Ureter (tissue), 1 donor: ENCODE results near the gene UAP1L1. TPM values are rescaled to one million over a fixed set of nuclear protein-coding genes. Genes with fewer than 3 reads are reported as not detected.

Experiments
- total RNA-seq: library from RNA; stranded (reverse); gene quantifications from one replicate; pipeline ENCODE4 v1.2.4, GENCODE V29; 2023
- donor health status: DM: yes; HTN: yes; CAD: no.

UAP1L1 gene
- total RNA-seq, 1 donor from 2014 or later: 12.7 TPM

Other genes with a start within 250 kb of the UAP1L1 start
- 4.8 TPM for gene AJM1, start 235.0 kb upstream of the UAP1L1 start, total RNA-seq
- 109 TPM for gene PHPT1, start 228.1 kb upstream of the UAP1L1 start, total RNA-seq
- 10.7 TPM for gene MAMDC4, start 225.2 kb upstream of the UAP1L1 start, total RNA-seq
- 338 TPM for gene EDF1, start 211.2 kb upstream of the UAP1L1 start, total RNA-seq
- 16.4 TPM for gene TRAF2, start 191.0 kb upstream of the UAP1L1 start, total RNA-seq
- gene FBXW5, start 132.8 kb upstream of the UAP1L1 start, total RNA-seq: 62.4 TPM
- gene C8G, start 132.3 kb upstream of the UAP1L1 start, total RNA-seq: 1.6 TPM
- gene LCN12, start 125.2 kb upstream of the UAP1L1 start, total RNA-seq: 3.4 TPM
- 111 TPM for gene PTGDS, start 100.0 kb upstream of the UAP1L1 start, total RNA-seq
- gene LCNL1, start 94.5 kb upstream of the UAP1L1 start, total RNA-seq: 1.7 TPM
- 51.5 TPM for gene PAXX, start 85.1 kb upstream of the UAP1L1 start, total RNA-seq
- 3.6 TPM for gene CLIC3, start 80.9 kb upstream of the UAP1L1 start, total RNA-seq
- 25.7 TPM for gene ABCA2, start 49.3 kb upstream of the UAP1L1 start, total RNA-seq
- gene FUT7, start 45.4 kb upstream of the UAP1L1 start, total RNA-seq: not detected
- 138 TPM for gene NPDC1, start 31.3 kb upstream of the UAP1L1 start, total RNA-seq
- 1.3 TPM for gene ENTPD2, start 23.5 kb upstream of the UAP1L1 start, total RNA-seq
- 1.6 TPM for gene SAPCD2, start 7.0 kb upstream of the UAP1L1 start, total RNA-seq
- gene MAN1B1, start 9.5 kb downstream of the UAP1L1 start, total RNA-seq: 57.8 TPM
- 157 TPM for gene DPP7, start 37.2 kb downstream of the UAP1L1 start, total RNA-seq
- 0.21 TPM for gene GRIN1, start 61.6 kb downstream of the UAP1L1 start, total RNA-seq
- gene LRRC26, start 92.5 kb downstream of the UAP1L1 start, total RNA-seq: not detected
- not detected for gene TMEM210, start 94.5 kb downstream of the UAP1L1 start, total RNA-seq
- gene ANAPC2, start 111.0 kb downstream of the UAP1L1 start, total RNA-seq: 74.5 TPM
- gene SSNA1, start 111.2 kb downstream of the UAP1L1 start, total RNA-seq: 58.3 TPM
- 17.6 TPM for gene TPRN, start 123.2 kb downstream of the UAP1L1 start, total RNA-seq
- 36.2 TPM for gene TMEM203, start 128.1 kb downstream of the UAP1L1 start, total RNA-seq
- 20.3 TPM for gene NDOR1, start 128.2 kb downstream of the UAP1L1 start, total RNA-seq
- 6.5 TPM for gene RNF208, start 144.7 kb downstream of the UAP1L1 start, total RNA-seq
- gene CYSRT1, start 147.7 kb downstream of the UAP1L1 start, total RNA-seq: 1.9 TPM
- gene RNF224, start 150.0 kb downstream of the UAP1L1 start, total RNA-seq: 0.34 TPM
- not detected for gene SLC34A3, start 153.4 kb downstream of the UAP1L1 start, total RNA-seq
- gene TUBB4B, start 163.8 kb downstream of the UAP1L1 start, total RNA-seq: 351 TPM
- gene STPG3, start 173.8 kb downstream of the UAP1L1 start, total RNA-seq: not detected
- gene NELFB, start 177.8 kb downstream of the UAP1L1 start, total RNA-seq: 45.2 TPM
- 15.4 TPM for gene TOR4A, start 200.2 kb downstream of the UAP1L1 start, total RNA-seq
- 7.1 TPM for gene NRARP, start 224.8 kb downstream of the UAP1L1 start, total RNA-seq